NCI-H2107 treated with DMSO at 0.1 percent for 48 hours (cell line): Measurements from ENCODE around the gene ZDHHC7.
"Not testable (repeated sequence)": the region's sequence is repeated elsewhere in the genome, so short reads cannot be mapped to it uniquely, and the experiment has no call there.

Experiments used
- DNase-seq: peaks from one replicate; lab custom pipeline; 2025; ENCODE audit not compliant: unreplicated experiment; lab: John Stamatoyannopoulos, UW

The ZDHHC7 gene

DNA sequence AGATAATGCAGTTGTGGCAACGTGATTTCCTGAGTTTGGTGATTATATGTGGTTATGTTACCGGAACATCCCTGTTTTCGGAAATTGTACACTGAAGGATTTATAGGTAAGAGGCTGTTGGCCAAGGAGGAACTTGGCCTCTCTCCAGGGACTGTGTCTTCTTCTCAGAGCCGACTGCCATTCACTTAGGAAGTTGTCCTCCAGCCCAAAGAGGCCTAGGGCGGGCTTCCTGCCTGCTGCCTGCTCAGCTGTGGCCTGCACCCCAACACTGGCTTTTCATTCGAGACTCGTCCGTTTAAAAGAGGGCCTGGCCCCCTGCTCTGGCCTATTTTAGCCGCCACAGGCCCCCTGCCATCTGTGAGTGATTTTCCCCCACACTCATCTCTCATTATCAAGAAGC is 64.3 kb downstream of the ZDHHC7 start:
- no peak for DNase-seq

DNA sequence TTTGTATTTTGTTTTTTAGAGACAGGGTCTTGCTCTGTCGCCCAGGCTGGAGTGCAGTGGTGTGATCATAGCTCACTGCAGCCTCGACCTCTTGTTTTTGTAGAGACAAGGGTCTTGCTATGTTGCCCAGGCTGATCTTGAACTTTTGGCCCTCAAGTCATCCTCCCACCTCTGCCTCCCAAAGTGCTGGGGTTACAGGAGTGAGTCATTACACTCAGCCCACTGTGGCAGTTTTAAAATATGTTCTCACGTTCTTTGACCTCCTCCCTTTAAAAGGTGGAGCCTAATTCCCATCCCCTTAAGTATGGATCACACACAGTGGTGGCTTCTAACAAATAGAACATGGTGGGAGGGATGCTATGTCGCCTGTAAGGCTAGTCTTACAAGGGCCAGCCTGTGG is 67.7 kb downstream of the ZDHHC7 start:
- no peak for DNase-seq

DNA sequence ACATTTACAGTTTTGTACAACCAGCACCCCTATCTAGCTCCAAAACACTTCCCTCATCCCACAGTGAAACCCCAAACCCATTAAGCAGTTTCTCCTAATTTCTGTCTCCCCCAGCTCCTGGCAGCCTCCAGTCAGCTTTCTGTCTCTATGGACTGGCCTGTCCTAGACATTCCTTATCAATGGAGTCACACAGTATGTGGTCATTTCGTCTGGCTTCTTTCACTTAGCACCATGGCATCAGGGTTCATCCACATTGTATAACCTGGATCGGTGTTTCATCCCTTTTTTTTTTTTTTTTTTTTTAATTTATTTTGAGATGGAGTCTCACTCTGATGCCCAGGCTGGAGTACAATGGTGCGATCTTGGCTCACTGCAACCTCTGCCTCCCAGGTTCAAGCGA is 68.5 kb downstream of the ZDHHC7 start:
- DNase-seq, result no peak

DNA sequence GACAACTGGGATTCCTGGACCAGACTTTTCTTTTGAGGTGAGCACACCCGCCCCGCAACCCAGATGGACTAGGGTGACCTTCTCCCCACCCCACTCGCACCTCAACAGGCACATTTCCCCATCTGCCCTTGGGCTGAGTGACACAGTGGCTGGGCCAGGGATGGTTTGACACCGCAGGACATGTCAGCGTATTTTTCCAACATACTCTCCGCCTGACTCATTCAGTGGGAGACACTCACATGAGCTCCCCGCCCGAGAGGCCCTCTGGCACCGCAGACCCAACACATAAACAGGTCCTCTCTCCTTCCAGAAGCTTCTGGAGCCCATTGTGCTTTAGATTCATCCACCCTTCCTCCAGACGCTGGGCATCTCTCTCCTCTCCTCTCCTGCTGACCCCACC is 69.4 kb downstream of the ZDHHC7 start:
- DNase-seq, result no peak

DNA sequence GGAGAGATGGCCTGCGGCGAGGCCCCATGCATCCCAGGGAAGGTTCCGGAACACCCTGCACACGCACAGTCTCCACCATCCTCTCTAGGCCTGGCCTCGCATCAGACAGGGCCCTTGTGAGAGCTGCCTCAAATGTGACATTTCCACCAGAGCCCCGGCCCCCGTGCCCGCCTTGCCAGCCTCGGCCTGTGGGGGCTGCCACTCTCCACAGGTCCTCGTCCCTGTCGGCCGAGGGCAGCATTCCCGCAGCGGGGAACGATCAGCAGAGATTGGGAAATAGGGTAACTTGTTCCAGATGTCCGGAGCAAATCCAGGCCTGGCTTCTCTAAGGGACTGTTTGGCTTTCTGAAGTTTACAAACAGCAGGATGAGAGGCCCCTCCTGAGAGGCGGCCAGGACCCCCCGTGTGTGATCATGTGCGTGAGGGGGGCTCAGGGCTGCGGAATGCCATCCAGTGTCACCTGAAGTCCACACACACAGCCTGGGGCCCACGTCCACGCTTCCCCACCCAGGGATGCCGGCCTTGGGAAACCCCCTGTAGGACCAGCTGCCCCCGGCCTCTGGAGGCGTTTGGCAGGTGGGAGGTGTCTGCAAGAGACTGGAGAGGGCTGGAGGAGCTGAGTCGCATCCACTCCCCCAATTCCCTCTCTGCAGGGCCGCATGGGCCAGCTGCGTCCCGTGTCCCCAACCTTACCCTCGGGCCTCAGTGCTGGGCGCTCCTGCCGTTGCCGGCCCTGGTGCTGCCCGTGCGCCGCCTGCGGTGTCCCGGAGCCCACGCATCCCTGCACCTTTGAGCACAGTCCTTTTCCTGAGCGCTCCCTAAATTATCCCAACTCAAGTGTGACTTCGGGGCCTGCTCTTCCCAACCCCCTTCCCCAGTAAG is 70.4 kb downstream of the ZDHHC7 start:
- no peak for DNase-seq

DNA sequence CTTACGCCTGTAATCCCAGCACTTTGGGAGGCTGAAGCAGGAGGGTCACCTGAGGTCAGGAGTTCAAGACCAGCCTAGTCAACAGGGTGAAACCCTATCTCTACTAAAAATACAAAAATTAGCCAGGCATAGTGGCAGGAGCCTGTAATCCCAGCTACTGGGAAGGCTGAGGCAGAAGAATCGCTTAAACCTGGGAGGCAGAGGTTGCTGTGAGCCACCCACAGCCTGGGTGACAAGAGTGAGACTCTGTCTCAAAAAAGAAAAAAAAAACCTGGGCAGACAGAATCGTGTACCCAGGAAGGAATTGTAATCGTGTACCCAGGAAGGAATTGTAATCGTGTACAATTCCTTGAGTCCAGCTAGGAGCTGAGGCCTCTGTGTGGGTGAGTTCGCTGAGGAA is 72.7 kb downstream of the ZDHHC7 start:
- DNase-seq, result not testable (repeated sequence)

DNA sequence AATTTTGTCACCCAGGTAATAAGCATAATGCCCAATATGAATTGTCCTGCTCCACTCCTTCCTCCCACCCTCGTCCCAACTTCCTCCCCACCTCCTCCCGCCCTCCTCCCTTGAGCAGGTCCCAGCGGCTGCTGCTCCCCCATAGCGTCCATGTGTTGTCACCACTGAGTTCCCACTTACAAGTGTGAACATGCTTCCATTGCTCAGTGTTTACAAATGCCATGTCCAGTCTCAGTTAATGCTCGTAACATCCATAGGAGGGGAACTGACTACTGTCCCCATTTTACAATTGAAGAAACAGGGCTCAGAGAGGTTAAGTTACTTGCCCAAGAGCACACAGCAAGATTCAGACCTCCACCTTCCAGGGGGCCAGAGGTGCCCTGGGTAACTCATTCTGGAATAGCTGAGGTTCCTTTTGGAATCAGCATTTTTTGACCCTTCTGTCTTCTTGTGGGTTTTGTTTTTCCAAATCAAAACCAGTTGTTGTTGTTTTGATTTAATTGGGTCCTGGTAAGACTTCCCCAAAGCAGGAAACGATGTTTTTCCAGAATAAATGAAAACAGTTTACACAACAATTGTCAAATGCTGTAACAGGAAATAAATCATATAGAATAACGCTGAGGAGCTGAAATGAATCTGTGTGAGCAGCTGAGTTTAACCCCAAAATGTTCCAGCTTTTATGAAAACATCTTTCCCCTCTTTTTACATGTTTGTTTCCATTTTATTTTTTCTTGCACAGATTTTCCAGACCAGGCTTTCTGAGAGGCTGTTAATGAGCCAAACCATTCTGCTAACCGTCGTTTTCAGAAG is 73.9 kb downstream of the ZDHHC7 start:
- DNase-seq, result no peak

DNA sequence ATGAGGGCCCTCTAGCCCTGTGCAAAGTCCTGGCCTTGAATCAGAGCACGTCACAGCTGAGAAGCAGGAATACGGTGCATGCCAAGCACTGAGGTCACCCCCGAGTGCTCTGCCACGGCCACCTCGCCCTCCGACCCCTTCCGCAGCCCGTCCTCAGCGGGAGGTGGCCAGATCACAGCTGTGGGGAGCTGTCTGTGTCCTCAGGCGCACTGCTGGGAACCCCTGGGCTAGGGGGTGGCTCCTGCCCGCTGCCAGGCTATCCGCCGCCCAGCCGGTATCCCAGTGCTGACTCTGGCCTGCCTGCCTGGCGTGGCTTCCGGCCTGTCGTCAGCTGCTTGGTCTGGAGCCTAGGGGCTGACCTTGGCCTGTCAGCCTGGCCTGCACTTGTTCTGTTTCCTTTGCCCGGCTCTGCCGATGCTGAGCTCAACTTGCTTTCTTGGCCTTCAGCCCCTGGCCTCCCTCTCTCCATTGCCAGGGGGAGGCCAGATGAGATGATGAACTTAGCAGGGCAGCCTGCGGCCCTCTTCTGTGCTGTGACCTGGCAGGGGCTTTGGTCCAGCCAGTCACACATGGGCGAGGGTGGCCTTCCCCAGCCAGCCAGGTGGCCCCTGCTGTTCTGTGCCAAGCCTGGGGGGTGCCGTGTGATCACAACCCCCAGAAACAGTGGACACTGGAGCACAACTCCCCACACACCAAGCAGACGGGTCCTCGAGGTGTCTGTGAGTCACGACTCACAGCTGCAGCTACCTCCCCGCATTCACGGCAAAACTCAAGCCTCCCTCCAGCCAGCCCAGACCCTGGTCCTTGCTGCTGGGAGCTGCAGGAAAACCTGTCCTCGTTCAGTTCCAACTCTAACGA is 77.3 kb downstream of the ZDHHC7 start:
- no peak for DNase-seq

DNA sequence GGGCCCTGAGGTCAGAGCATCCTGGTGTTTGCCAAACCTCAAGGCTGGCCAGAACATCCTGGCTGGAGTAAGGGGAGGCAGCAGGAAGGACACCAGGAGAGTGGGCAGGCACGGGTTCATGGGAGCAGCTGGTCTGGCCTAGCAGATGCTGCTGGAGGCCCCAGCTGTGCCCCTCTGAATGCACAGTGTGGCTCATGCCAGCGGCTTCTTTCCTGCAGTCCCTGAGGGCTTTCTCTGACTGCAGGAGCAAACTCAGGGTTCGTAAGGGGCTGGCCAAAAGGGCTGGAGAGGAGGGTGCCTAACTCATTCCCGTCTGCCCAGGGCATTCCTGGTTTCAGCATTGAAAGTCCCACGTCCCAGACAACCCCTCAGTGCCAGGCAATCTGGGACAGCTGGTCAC is 78.7 kb downstream of the ZDHHC7 start:
- no peak for DNase-seq

DNA sequence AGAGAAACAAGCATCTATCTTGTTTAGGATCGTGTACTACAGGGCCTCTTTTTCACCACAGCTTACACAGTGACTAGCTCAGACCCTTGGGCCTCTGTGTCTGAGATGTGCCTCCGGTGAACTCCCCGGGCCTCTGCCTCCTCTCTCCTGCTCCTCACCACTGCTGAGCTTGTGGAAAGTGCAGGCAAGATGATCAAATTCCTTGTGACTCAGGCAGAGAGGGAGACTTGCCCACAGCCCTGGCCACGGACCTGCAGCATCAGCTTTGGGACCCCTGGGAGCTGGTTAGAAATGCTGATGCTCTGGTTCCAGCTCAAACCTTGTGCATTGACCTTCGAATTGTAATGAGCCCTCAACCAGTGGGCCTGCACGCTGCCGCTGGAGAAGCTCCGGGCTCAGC is 79.8 kb downstream of the ZDHHC7 start:
- no peak for DNase-seq

DNA sequence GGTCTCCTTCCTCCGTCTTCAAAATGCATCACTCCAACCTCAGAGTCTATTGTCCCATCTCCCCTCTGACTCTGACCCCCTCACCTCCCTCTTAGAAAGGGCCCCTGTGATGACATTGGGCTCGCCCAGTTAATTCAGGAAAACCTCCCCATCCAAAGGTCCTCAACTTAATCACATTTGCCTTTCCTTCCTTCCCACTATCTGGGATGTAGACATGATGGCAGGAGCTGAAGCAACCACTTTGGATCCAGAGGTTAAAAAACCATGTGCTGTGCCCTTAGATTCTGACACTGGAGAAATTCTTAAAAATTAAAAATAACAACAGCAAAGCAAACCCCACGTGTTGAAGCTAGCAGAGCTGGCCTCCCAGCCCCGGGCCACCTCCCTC is 80.2 kb downstream of the ZDHHC7 start:
- DNase-seq, result no peak

DNA sequence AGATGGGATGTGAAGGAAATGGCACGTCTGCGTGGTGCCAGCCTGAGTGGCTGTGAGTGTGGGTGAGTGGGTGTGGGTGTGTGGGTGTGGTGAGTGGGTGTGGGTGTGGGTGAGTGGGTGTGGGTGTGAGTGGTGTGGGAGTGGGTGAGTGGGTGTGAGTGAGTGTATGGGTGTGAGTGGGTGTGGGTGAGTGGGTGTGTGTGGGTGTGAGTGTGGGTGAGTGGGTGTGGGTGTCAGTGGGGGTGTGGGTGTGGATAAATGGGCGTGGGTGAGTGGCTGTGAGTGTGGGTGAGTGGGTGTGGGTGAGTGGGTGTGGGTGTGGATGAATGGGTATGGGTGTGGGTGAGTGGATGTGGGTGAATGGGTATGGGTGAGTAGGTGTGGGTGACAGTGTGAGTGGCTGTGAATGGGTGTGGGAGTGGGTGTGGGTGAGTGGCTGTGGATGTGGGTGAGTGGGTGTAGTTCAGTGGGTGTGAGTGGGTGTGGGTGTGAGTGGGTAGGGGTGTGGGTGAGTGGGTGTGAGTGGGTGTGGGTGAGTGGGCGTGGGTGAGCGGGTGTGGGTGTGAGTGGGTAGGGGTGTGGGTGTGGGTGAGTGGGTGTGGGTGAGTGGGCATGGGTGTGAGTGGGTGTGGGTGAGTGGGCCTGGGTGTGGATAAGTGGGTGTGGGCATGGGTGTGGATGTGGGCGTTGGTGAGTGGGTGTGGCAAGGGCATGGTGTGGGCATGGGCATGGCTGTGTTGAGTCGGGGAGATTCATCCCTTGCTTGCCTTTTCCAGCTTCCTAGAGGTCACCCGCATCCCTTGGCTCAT is 80.8 kb downstream of the ZDHHC7 start:
- no peak for DNase-seq

DNA sequence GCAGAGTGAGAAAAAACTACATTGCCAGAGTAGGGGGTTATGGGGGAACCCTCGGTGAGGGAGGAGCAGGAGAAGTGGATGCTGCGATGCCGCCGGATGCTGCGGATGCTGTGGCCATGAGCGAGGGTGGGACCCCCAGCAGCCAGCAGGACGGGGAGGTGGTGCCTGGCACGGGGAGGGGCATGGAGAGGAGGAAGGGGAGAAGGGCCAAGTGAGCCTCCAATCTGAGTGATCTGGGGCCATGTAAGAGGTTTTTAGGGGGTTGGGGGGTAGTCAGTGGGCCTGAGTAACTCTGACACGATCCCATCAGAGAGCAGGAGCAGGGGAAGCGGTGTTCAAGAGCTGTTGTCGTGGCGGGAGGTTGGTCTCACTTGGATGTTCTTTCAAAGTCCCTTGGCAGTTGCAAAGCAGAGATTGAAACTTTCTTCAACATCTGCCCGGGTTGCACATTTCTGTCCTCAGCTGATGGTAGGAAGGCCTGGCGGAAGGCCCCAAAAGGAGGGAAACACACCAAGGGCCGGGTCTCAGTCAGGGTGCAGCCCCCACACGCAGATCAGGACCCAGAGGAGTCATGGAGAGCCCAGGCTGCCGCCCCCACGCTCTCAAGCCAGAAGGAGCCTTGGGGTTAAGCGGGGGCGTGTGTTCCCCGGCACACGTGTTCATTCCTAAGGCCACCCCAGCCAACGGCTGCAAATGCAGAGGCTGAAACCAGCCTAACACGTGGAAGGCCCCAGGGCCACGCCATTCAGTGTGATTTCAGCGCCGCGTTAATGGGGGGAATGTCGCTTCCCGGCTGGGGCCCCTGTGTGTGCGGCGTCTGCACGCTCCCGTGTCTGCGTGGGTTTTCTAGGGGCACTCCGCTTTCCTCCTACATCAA is 81.7 kb downstream of the ZDHHC7 start:
- DNase-seq, result no peak

DNA sequence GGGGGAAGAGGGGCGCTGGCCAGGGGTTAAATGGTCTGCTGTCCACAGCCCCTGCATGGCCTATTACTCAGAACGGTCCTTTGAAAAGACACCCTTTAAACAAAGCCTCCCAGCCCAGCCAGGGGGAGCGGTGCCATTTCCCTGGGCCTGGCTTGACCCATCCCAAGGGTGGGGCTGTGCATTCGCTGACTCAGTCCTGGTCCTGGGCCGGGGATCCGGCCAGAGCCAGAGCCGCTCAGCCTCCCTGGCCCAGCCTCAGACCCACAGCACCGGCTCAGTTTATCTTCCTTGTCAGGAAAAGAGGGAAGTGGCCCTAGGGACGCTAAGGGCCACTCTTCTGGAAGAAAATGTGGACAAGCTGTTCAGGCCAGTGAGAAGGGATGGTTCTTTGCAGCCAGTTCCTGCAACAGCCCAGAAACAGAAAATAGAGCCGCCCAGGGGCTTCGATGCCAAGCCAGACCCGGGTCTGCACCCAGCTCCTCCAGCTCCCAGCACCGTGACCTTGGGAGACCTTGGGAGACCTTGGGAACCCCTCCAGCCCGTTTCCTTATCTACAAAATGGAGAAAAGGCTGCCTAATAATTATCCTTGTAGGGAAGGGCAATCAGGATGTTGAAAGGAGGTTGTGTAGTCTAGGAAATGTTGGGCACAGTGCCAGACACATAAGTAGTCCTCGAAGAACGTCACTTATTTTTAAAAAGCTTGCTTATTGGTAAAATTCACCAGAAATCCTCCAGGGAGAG is 82.5 kb downstream of the ZDHHC7 start:
- DNase-seq, result no peak

DNA sequence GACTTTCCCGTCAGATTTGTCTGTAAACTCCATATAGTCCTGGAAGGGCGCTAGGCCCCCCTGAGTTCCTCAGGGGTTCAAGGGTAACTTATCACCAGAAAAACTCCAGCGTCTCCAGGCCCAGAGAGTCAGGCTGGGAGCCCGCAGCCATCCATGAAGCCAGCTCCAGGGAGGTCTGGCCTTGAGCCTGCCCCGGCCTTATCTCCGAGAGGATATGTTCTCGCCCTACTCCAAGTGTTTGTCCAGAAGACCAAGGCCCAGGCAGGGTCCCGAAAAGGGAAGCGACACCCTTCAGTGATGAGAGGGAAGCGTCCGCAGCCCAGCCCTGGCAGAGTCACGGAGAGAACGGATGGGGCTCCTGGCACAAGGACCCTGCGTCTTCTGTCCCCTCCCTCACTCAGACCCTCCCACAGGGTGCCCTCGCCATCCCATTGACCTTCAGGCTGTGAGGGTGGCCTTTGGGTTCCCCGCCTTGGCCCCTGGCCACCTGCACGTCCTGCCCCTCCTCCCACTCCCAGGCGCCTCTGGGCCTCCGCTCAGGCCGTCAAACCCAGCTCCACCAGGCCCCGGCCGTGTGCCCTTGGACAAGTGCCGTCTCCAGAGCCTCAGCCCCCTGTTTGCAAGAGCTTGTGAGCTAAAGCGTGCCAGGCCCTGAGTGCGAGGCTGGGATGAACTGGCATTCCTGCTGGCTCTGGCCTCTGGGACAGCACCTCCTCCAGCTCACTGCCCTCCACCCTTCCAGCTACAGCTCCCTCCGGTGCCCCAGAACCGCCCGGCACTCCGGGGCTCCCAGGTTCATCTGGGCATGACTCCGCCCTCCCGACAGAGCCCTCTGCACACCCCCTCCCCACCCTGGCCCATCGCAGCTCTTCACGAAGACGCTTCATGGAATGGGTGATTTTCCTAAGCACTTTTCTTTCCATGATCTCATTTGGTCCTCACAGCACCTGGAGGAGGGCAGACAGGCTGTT is 83.4 kb downstream of the ZDHHC7 start:
- DNase-seq, result no peak

DNA sequence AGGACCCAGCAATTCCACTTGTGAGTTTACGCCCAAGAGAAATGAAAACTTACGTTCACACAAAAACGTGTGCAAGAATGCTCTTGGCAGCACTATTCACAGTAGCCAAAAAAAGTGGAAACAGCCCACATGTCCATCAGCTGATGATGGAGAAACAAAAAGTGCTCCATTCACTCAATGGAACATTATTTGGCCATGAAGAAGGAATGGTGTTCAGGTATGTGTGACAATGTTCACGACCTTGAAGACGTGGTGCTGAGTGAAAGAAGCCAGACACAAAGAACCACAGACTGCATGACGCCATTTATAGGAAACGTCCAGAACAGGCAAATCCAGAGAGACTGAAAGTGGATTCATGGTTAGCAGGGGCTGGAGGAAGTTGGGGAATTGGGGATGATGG is 84.9 kb downstream of the ZDHHC7 start:
- DNase-seq, result no peak

DNA sequence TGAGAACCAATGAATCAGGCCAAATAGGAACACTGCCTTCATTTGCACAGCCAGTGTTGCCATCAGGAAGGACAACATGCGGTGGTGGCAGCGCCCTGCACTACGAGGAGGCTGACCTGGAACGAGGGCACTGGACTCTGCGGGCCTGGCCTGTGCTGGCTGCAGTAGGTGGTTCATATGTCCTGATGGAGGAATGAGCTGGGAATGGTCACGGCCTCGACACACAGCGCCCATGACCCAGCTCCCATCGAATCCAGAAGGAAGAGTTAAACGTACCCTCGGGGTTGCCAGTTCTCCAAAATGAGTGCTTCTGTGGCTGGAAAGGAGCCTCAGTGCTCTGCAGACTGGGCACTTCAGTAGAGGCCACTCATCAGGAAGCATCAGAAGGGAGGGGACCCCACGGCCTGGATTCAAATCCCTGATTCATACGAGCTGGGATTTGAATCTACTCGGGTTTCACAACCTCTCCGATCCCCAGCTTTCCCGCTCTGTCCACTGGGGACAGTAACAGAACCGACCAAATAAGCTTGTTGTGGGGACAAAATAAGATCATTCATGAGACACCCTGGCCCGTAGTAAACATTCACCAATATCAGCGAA is 85.5 kb downstream of the ZDHHC7 start:
- no peak for DNase-seq
